ENCODE measurements around the gene KRT75.
"Not testable (repeated sequence)": the region's sequence is repeated elsewhere in the genome, so short reads cannot be mapped to it uniquely, and the experiment has no call there.

KRT75 gene

DNA sequence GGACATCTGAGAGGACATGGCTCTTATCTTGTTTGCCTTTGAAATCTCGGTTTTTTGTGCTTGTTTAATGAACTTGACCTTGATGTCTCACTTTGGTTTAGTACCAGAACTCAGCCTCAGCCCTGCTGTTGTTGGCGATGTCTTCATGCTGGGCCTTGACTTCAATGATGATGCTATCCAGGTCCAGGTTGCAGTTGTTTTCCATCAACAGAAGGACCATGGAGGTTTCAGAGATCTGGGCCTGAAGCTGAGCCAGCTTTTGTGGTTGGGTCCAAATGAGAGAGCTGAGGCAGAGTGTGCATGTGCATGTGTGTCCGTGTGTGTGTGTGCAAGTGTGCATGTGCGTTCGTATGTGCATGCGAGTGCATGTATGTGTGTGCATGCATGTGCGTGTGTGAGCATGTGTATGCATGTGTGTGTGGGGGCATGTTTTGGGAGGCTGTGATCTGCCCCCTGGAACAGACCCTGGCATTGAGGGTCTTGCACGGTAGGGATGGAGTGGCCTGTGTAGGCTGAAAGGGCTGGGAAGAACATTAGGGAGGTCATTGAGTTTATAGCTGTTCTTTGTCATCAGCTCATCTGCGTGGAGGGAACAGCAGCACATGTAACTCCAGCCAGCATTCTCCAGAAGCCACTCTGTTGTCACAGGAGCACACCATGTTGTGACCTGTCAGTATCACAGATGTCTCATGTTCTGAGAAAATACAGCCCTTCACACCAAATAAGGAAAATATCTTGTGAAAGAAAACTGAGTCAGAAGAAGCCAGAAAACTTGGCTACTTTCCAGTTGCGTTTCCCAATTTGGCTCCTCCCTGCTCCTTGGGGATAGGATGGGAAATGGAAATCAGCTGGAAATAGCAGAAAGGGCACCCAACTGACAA, 18.1 kb downstream of the KRT75 start:
- DNase-seq = no peak

DNA sequence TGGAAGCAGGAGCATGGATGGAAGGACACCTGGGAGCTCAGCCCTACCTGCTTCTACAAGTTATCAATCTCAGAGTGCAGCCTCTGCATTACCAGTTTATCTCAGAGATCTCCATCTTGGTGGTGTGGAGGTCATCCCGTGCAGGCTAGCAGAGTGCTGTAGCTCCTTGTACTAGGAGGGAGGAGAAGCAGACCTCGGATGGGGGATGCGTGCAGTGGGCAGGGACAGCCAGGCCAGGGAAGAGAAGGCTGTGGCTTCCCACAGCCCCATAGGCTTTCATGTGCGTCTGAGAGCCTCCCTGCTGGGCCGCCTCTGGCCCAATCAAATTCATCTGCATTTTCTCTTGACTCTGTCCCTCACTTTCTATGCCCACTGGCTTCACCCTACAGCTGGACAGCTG, 19.2 kb downstream of the KRT75 start:
- DNase-seq = no peak

DNA sequence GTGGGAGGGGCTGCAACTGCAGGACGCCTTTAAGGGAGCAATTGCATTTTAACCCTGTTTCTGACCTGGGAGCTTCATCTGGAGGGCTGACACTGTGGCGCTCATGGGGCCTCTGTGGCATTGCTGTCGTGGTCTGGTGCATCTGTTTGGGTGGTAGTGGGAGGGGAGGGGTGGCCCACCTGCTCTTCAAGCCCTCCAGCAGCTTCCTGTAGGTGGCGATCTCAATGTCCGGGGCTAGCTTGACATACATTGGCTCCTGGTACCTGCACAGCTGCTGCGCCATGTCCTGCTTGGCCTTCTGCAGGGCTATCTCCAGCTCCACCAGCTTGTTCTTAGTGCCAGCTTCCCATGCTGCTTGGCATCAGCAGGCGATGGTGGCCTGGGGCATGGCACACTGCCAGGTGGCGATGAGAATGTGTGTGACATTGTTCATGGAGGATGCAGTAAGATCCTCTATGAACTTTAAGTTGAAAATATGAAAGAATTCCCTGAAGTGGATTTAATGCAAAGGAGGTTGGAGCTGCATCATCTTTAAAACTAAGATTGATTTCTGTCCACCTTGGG, 20.3 kb downstream of the KRT75 start:
- no peak for DNase-seq

DNA sequence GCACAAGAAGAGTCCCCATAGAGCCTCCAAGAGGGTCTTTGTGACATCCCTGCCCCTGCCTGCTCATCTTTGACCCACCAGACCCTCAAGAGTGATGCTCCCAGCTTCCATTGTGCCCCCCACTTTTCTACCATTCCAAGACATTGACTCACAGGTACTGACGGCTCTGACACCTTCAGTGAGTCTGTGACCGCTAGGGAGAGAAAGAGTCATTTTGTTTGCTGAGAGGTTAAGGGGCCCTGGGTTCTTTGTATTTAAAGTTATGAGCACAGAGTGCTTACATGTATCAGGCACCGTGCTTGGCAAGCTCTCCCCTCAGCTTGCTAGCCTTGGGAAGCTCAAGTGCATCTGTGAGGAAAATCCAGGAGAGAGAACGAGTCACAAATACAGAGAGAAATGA, 21.0 kb downstream of the KRT75 start:
- no peak for DNase-seq

DNA sequence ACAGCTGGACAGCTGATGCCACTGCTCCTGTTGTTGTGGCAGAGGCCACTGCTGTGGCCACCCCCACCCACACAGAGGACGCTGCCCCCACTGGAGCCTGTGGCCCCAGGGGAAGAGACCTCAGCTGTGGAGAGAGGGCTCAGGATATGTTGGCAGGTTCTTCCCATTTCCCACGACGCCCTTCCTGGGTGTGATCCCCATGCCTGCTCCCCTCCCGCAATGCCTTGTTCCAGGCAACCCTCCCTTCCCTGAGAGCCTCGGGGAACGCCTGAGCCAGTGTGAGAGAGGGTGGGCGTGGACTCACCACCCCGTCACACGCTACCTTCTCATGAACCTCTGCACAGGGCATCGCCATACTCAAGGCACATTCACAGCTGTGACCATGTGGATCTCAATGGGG, 22.4 kb downstream of the KRT75 start:
- no peak for DNase-seq

DNA sequence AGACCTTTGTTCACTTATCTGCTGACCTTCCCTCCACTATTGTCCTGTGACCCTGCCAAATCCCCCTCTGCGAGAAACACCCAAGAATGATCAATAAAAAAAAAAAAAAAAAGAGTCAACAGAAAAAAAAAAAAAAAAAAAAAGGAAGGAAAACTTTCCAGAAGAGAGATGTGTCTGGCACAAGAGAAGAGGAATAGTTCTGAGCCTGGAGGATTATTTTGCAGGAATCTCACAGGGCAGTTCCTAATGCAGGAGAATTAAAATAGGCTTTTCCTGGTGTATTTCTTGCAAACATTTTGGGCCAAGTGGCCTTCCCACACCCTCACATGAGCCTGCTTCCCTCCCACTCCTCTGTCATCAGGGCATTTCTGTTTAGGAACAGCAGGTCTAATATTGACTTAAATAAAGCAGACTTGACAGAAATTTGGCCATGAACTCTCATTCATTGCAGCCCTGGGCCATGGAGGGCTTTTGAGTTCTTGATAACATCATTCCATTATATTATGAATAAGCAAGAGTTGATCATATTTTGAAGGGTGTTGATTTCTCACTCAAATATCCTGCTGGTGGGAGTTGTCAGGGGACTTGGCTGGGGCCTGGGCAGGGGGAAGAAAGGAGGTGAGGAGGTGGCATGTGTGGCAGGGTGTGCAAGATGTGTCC, 23.5 kb downstream of the KRT75 start:
- not testable (repeated sequence) for DNase-seq

DNA sequence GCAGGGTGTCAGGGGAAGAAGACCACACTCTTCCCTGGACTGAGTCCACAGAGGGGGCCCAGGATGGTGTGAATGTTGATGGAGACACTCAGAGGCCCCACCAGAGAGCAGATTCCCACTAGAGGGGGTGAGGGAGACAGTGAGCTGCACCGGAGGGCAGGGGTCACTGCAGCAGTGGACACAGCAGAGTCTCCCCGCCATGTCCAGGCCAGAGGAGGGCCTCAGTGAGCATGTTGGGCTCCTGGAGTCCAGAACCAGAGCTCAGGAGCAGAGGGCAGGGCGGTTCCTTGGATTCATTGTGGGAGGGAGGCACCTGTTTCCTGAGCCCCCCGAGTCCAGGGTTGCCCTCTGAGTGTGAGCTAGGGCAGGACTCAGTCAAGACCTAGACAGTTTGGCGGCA, 26.3 kb downstream of the KRT75 start:
- DNase-seq = no peak

DNA sequence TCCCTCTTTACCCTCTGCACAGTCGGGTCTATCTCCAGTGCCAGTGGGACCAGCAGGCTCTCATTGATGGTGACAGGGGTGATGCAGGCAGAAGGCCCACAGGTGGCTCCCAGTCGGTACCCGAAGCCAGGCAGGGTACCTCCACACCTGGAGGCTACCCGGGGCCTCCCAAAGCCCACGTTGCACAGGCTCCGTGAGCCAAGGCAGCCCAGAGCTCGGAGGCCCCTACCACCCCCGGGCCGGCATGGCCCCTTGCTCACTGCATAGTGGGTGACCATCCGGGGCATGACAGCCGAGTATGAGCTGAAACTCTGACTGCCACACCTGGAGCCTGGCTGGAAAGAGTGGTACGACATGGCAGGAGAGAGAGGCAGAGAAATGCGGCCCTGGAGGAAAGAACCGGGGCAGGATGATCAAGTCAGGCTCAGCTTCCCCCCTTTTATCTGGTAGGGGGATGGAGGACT, 28.2 kb downstream of the KRT75 start, which contains the start of gene KRT82:
Gene KRT82, minus strand, starts transcription at position 414 of the 464 bp plus-strand sequence. Its CDS starts 58 bp downstream, at position 356.
- no peak for DNase-seq

DNA sequence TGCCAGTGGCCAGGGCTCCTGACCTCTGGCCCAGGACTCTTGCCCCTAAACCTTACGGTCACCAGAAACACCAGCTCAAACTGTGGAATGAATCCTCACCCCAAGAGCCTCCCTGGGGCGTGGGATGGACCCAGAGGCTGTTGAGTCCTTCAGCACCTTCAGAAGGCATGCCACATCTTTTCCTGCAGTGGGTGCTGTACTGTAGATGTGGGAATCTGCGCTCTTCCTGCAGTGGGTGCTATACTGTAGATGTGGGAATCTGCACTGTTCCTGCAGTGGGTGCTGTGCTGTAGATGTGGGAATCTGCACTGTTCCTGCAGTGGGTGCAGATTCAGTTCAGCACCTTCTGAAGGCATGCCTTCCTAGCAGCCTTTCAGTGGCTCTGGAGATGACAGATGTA, 29.2 kb downstream of the KRT75 start:
- DNase-seq = no peak

DNA sequence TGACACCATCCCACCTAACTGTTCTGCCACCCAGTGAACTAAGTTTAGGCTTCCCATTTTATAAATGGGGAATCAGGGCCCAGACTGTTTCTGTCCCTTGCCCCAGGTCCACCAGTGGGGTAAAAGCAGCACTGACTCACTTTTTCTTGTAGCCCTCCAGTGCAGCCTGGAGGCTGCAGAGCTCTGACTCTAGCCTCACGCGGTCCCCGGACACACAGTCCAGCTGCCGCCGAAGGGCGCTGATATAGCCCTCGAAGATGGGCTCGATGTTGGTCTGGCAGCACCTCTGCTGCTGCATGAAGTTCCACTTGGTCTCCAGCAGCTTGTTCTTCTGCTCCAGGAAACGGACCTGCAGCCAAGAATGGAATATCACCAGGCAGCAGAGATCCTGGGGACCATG, 30.6 kb downstream of the KRT75 start:
- no peak for DNase-seq

DNA sequence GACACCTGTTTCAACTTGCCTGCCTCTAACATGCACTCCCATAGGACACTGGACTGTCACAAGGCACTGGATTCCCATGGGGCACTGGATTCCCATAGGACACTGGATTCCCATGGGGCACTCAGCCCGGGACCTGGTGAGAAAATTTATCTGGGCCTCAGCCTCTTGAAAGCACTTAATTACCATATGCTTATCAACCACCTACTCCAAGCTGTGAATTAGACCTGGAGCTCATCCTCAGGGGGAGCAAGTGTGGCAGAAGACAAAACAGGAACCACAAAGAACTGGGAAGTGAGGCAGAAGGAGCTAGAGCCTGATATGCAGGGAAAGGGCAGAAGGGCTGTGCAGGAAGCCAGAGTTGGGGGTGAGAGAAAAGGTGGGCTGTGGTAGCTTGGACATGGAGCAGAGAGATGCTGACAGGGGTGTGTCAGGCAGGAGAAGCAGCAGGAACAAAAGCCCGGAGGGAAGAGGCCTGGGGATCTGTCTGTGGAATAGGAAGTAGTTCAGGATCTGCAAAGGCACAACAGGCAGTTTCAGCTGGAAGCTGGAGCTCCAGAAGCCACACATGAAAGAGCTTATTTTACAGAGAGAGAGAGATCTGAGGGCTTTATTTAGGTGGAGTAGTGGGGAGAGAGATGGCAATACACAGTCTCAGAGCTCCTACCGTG, 31.2 kb downstream of the KRT75 start:
- DNase-seq = no peak

DNA sequence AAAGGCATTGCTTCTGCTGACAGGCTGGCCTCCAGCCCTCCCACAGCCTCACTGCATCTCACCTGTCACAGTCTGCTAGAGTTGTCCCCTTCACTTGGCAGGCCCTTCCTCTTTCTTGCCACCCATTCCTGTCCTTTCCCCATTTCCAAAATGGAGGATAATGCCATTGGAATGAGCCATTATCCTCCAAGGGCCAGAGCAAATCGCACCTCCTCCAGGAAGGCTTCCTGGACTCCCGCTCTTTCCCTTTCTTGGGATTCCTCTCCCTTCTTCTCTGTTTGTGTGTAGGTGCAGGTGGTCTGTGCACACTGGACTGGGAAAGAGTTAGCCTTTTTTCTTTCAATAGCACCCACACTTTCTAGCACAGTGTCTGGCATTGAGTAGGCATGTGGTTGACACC, 31.8 kb downstream of the KRT75 start:
- DNase-seq = no peak

DNA sequence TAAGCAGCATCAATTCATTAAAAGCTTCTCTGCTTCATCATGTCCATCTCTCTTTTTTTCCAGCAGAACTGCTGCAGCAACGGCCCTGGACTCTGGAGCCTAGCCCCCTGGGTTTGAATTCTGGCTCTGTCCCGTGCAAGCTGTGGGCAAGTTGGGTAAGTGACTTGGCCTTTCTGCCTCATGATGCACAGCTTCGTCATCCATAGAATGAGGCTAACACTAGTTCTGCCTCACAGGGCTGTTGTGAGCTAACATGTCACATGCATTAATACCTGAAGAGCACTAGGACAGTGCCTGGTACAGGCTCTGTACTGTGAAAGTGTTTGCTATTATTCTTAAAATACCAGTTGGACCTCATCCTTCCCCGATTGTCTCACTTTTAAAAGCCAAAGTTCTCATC, 32.2 kb downstream of the KRT75 start:
- no peak for DNase-seq

DNA sequence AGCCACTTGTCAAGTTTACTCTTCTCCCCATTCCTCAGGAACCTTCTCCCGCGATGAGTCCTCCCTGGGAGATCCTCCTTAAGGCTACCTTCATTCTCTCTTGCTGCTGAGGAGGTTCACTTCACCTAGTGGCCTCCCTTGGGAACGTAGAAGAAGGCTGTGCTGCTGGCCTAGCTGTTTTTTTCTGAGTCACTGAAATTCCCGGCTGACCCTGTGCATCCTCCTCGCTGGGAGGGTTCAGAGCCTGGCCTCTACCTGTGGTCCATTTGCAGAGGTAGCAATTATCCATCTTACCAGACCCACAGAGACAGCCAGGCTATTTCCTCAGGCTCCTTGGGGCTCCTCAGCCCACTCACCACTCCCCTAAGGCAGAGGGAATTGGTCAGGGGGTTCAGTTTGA, 32.6 kb downstream of the KRT75 start:
- no peak for DNase-seq

DNA sequence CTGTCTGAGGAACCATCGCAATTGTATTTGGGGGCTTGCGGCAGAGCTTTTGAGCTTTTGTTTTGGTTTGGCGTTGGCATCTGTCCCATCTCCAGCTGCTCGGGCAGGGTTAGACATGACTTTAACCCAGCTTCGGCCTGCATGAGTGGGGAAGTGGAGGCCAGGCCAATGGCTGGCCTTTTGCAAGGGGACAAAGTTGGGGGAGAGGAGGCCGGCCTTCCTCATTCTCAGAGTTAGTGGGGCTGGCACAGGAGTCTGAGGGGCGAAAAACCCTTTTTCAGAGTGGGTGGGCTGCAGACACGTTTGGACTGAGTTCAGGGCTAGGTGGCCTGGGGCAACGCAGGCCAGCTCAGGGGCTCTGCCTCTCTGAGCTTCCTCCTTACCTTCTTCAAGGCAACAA, 33.3 kb downstream of the KRT75 start:
- no peak for DNase-seq

DNA sequence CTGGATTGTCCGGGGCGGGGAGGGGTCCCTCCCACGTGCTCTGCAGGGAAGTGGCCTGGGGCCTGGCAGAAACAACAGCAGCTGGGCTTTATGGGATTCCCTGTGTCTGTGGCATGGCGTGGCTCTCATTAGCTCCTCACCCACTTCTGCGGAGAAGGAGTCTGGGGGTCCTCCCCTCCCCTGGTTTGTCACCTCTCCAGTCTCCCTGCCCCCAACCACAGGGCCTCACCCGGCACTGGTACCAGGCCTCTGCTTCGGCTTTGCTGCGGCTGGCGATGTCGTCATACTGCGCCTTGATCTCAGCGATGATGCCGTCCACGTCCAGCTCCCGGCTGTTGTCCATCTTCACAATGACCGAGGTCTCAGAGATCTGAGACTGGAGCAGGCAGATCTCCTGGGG, 34.4 kb downstream of the KRT75 start:
- no peak for DNase-seq

DNA sequence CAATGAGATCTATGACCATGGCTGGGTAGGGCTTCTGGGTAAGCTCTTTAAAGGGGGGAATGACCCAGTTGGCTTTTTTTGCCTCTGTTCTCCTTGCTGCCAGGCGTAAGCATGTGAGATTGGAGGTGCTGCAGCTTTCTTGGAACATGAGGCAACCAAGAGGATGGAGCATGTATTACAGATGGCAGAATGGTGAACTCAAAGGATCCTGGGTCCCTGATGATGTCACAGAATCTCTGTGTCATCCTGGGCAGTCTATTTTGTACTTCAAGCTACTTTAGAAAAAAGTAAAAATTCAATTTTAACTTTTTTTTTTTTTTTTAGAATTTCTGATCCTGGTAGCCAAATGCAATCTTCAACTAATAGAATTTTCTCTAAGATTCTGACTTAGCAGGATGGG, 36.0 kb downstream of the KRT75 start:
- DNase-seq = no peak

DNA sequence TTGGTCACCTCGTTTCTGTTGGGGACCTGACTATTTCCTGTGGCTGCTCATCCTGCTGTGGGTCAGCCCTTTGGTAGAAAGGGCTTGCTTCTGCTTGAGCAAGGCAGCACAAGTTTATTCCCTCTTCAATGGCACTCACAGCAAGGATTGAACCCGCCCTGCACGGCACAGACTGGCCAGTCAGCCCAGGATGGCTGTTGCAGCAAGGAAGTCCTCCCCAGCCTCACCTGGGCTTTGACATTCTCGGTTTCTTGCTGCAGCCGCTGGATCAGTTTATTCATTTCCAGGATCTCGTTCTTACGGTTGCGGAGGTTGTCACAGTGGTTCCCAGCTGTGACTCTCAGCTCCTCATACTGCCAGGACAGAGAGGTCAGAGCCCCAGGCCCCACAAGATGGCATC, 37.5 kb downstream of the KRT75 start:
- no peak for DNase-seq

DNA sequence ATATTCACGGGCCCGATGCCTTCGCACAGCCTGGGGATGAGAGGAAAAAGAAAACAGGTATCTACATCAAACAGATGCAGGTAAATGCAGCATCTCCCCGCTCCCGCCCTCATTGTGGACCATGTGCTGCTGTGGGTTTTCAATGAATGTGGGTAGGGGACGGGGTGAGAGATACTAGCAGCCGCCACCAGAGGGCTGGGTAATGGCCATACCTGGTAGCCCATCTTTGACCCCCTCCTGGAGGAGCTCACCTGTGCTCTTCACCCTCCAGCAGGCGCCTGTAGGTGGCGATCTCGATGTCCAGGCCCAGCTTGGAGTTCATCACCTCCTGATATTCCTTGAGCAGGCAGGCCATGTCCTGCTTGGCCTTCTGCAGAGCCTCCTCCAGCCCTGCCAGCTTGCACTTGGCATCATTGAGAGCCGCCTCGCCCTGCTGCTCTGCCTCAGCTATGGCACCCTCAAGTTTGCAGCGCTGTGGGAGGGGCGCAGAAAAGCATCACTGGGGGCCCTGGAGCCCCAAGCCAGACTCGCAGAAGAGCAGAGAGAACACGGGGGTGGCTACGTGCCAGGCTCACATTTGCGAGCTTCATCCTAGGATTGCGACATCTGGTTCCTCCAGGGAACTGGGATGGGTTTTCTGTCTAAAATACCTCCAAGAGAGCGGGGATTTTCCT, 38.3 kb downstream of the KRT75 start:
- no peak for DNase-seq

DNA sequence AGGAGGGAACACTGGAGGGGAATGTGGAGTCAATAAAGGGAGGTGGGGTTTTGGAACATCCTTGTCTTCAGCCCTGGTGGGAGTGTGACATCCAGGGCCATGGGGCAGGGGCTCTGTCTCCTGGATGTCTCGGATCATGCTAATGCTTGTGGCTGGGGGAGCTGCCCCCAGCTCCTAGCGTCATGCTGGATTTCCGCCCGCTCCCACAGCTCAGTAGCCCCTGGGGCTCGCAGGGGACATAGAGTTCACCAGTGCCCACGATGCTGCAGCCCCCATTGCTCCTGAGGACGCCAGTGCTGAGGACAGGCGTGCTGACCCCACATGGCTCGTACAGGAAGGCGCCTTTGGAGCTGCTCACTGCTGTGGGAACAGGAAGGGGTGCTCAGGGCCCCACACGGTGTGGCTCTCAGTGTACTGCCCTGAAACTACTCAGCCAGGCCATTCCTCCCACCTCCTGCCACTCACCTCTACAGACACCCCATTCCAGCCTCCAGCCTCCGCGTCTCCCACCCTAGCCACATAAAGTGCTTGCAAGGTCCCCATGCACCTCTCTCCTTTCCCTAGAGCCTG, 39.2 kb downstream of the KRT75 start:
- DNase-seq = no peak

DNA sequence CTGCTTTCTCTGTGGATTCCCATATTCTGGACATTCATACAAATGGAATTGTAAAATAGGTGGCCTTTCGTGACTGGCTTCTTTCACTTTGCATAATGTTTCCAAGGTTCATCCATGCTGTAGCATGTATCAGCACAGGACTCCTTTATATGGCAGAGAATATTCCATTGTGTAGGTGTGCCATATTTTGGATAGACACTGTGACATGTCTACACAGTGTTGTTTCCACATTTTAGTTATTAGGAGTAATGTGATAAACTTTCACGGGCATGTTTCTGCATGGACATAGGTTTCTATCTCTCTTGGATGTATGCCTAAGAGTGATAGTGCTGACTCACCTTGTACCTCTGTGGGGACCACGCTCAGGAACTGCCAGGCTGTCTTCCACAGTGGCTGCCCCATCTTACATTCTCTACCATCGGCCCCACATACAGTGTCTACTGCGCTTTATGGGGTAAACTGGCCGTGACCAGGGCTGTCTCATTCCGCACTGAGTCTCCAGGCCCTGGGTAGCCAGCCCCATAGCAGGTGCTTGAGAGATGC, 41.6 kb downstream of the KRT75 start:
- no peak for DNase-seq

DNA sequence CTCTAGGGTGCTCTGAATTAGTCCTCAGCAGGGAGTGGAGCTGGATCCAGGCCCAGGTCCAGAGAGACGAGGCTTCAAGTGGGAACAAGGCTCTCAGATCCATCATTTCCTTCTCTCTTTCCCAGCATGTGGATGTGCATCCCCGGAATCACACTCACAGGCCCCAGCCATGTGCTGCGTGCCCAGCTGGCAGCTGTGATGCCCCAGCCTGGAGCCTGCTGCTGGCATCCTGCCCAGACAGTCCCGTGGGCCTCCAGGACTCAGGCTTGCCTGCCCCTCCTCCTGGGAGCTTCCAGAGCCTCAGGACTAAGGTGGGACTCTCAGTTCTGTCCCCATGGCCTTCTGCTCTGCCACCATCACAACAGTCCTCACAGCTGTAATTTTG, 42.6 kb downstream of the KRT75 start:
- DNase-seq = no peak

Measured in activated CD8-positive, alpha-beta memory T cell treated with anti-CD3 and anti-CD28 coated beads, Interleukin-2, amount 50 U/mL, for 48 hours (primary cell).